ENCODE results near the gene LENG8. TPM values are rescaled to one million over a fixed set of nuclear protein-coding genes. Genes with fewer than 3 reads are reported as not detected.

The LENG8 gene
- total RNA-seq, 1 experiment from 2014 or later: 196 TPM

GRCh38 chr19:54477650-54478049 is 28.7 kb downstream of the LENG8 start:
- ChIA-PET POLR2A (interaction anchor here (0.6 kb wide), 1 partner anchor 40 kb away, joined by 3 read pairs; no protein-coding TSS in a partner anchor), RAD21 (ENCODE audit: low non-redundant PET in 1 of 2, low total read pairs in 2 of 2, uncharacterized antibody in 2 of 2, unreplicated experiment in 2 of 2) (interaction anchor here in 1 of 2 experiments (0.8 kb wide), 1 partner anchor 200 kb away, joined by 3 read pairs; no protein-coding TSS in a partner anchor), CTCF (interaction anchor here (0.9 to 2.0 kb wide), 6 partner anchors 10 to 196 kb away, joined by 3 to 9 read pairs (median 4); partner anchors contain the start of gene LENG9)
- BruUV-seq (replicated peaks): no TSS peak
- Histone ChIP-seq H3K79me2 (ENCODE audit: insufficient read depth, low read length) (no peaks in the 10 kb centered on the region), H3K4me3 (replicated peaks in 1 of 2; ENCODE audit: low read depth in 1 of 2, low read length in 2 of 2) (no peak overlapping the region), H3K4me2 (ENCODE audit: low read length) (no peak overlapping the region), H3K27me3 (ENCODE audit: insufficient read depth, low read length) (no peaks in the 10 kb centered on the region), H3K27ac (ENCODE audit: low read depth, low read length) (no peak overlapping the region), H2AFZ (ENCODE audit: low read depth, low read length, poor library complexity, severe bottlenecking) (peak overlapping the region; percentile 41), H3K9me2 (ENCODE audit: insufficient read depth) (no peaks in the 10 kb centered on the region), H3K36me3 (ENCODE audit: control insufficient read depth in 1 of 2, insufficient read depth in 2 of 2, low read length in 2 of 2) (no peaks in the 10 kb centered on the region), H4K20me1 (ENCODE audit: insufficient read depth) (no peaks in the 10 kb centered on the region), H3K4me1 (ENCODE audit: control insufficient read depth in 1 of 2, insufficient read depth in 2 of 2, low read length in 2 of 2) (peaks cover 6 to 9% of the 10 kb centered on the region in 2 experiments; a peak in 3 of 4 replicates), H3K9me3 (ENCODE audit: control insufficient read depth in 1 of 2, insufficient read depth in 1 of 2, low read depth in 1 of 2, low read length in 2 of 2) (no peaks in the 10 kb centered on the region), H3K9ac (ENCODE audit: low read length) (no peak overlapping the region)
- DNase-seq (ENCODE audit: low read depth, low spot score) (no peak), ATAC-seq (peak; percentile 64)
- TF ChIP-seq CTCF (IDR thresholded peaks at IDR 0.05 in 2 of 3, conservative IDR thresholded peaks at IDR 0.05 in 1 of 3; ENCODE audit: borderline replicate concordance in 1 of 3, insufficient read depth in 1 of 3, low read depth in 2 of 3, low read length in 2 of 3): peak in 2 of 3 experiments; percentile 18 to 24; a peak in 1 of 6 replicates
- TF ChIP-seq POLR2AphosphoS5 (IDR thresholded peaks at IDR 0.05; ENCODE audit: low read depth, low read length): no peak
- TF ChIP-seq RAD21 (IDR thresholded peaks at IDR 0.05; ENCODE audit: low read depth): no peak; the same call in 1 of the 2 replicates
- no peak for TF ChIP-seq TCF7L2 (IDR thresholded peaks at IDR 0.05; ENCODE audit: borderline replicate concordance, extremely low read depth, insufficient read depth, insufficient read length)
- TF ChIP-seq EZH2phosphoT487 (IDR thresholded peaks at IDR 0.05; ENCODE audit: borderline replicate concordance): no peak
- no peak for TF ChIP-seq SRF (IDR thresholded peaks at IDR 0.05; ENCODE audit: low read depth)
- intact Hi-C loops (cut with micrococcal nuclease): no loop called here

Data from HCT116 (cell line).